Ishikawa (cell line): ENCODE measurements around the gene QARS1.

ENCODE experiments used
- FOXM1 ChIP-seq: IDR thresholded peaks from 2 replicates; pipeline ENCODE4 v1.6.1; 2012; ENCODE audit warnings: low read depth, borderline replicate concordance
- TF ChIP-seq, protein P1 (sequence below): IDR thresholded peaks from 2 replicates; pipeline ENCODE4 v1.6.1; 2012; ENCODE audit warnings: low read depth, mild to moderate bottlenecking

DNA sequence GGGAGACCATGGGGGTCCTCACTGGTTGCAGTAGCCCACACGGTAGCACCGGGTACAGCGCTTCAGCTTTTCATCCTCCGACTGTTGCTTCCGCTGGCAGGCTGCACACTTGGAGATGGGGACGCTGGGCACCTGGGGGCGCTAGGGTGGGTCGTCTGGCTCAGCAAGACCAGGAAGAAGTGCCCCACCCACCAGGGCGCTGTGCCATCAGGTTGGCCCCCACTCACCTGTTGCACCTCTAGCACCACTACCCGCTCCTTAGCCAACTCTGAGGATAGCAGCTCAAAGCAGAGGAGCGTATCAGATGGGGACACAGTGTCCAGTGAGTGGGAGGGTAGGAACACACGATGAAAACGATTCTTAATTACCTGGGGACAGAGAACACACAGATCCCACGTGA lies 7.7 kb upstream of the QARS1 start:
- TF ChIP-seq, protein P1, sequence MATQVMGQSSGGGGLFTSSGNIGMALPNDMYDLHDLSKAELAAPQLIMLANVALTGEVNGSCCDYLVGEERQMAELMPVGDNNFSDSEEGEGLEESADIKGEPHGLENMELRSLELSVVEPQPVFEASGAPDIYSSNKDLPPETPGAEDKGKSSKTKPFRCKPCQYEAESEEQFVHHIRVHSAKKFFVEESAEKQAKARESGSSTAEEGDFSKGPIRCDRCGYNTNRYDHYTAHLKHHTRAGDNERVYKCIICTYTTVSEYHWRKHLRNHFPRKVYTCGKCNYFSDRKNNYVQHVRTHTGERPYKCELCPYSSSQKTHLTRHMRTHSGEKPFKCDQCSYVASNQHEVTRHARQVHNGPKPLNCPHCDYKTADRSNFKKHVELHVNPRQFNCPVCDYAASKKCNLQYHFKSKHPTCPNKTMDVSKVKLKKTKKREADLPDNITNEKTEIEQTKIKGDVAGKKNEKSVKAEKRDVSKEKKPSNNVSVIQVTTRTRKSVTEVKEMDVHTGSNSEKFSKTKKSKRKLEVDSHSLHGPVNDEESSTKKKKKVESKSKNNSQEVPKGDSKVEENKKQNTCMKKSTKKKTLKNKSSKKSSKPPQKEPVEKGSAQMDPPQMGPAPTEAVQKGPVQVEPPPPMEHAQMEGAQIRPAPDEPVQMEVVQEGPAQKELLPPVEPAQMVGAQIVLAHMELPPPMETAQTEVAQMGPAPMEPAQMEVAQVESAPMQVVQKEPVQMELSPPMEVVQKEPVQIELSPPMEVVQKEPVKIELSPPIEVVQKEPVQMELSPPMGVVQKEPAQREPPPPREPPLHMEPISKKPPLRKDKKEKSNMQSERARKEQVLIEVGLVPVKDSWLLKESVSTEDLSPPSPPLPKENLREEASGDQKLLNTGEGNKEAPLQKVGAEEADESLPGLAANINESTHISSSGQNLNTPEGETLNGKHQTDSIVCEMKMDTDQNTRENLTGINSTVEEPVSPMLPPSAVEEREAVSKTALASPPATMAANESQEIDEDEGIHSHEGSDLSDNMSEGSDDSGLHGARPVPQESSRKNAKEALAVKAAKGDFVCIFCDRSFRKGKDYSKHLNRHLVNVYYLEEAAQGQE, result no peak
- no peak for TF ChIP-seq FOXM1
